Stimulated activated CD4-positive, alpha-beta T cell treated with anti-CD3 and anti-CD28 coated beads, Interleukin-2, amount 100 ng/mL, for 4 hours (primary cell): ENCODE data around the gene LCP2.

ENCODE experiments used
- DNase-seq: peaks from one replicate; pipeline ENCODE4 v3.0.0-alpha.2; 2020; ENCODE audit warnings: low read depth

Gene LCP2

GRCh38 chr5:170315154-170315553 is 17.6 kb upstream of the LCP2 start:
- DNase-seq = no peak

GRCh38 chr5:170314541-170315095 is 17.0 kb upstream of the LCP2 start:
- DNase-seq = no peak

- DNase-seq = no peak
Observed at GRCh38 chr5:170313816-170314215, 16.2 kb upstream of the LCP2 start.

- no peak for DNase-seq
Observed at GRCh38 chr5:170313344-170313743, 15.8 kb upstream of the LCP2 start.

GRCh38 chr5:170312666-170313065 is 15.1 kb upstream of the LCP2 start:
- peak; percentile 84 for DNase-seq

GRCh38 chr5:170312301-170312595 is 14.7 kb upstream of the LCP2 start:
- DNase-seq = no peak

GRCh38 chr5:170311511-170312300 is 14.1 kb upstream of the LCP2 start:
- no peak for DNase-seq

- no peak for DNase-seq
Observed at GRCh38 chr5:170310256-170310926, 12.8 kb upstream of the LCP2 start.

GRCh38 chr5:170308686-170309085 is 11.1 kb upstream of the LCP2 start:
- no peak for DNase-seq

- DNase-seq = no peak
Observed at GRCh38 chr5:170307575-170308465, 10.2 kb upstream of the LCP2 start.

- DNase-seq = no peak
Observed at GRCh38 chr5:170306381-170306831, 8.8 kb upstream of the LCP2 start.

GRCh38 chr5:170305646-170306025 is 8.1 kb upstream of the LCP2 start:
- DNase-seq = no peak

- DNase-seq = no peak
Observed at GRCh38 chr5:170305016-170305645, 7.6 kb upstream of the LCP2 start.

GRCh38 chr5:170303549-170303948 is 6.0 kb upstream of the LCP2 start:
- DNase-seq = no peak

- DNase-seq = peak; percentile 69
Observed at GRCh38 chr5:170302653-170303501, 5.3 kb upstream of the LCP2 start.

- DNase-seq = no peak
Observed at GRCh38 chr5:170301981-170302652, 4.5 kb upstream of the LCP2 start.

- DNase-seq = no peak
Observed at GRCh38 chr5:170301149-170301548, 3.6 kb upstream of the LCP2 start.

GRCh38 chr5:170300361-170301013 is 2.9 kb upstream of the LCP2 start:
- no peak for DNase-seq

- DNase-seq = no peak
Observed at GRCh38 chr5:170296935-170297588, 515 bp downstream of the LCP2 start.
